Right lobe of liver (tissue), 6 donors: ENCODE data around the gene USH1C. TPM values are rescaled to one million over a fixed set of nuclear protein-coding genes. Genes with fewer than 3 reads are reported as not detected.
A peak's percentile ranks its signal among the peaks of the same experiment; 100 is the strongest.

ENCODE experiments used
- ATAC-seq, 4 donors: fragments of 200-7000 bp; cut with Tn5 transposase; one replicate each; pipeline ENCODE4 v1.9.1; 2020; ENCODE audit warnings: mild to moderate bottlenecking in 4 of 4, moderate library complexity in 4 of 4
- DNase-seq, 3 donors: peaks; one replicate each; pipeline ENCODE4 v3.0.0-alpha.2; 2020
- H3K27ac ChIP-seq, 3 donors: fragments of 200-600 bp; one replicate each; pipeline ENCODE4 v1.8.0; 2022
- H3K27me3 ChIP-seq, 2 donors: fragments of 200-600 bp; one replicate each; pipeline ENCODE4 v1.8.0; 2022
- H3K36me3 ChIP-seq, 4 donors: fragments of 200-600 bp; sonication (generic) in 1 of 4; one replicate each; pipeline versions ENCODE4 v1.5.1 to v1.8.0; 2017 to 2022; ENCODE audit warnings: control low read depth in 1 of 4
- H3K4me1 ChIP-seq, 4 donors: fragments of 200-600 bp; sonication (generic) in 1 of 4; one replicate each; pipeline versions ENCODE4 v1.5.1 to v1.8.0; 2017 to 2022; ENCODE audit warnings: control low read depth in 1 of 4
- H3K4me3 ChIP-seq, 3 donors: fragments of 200-600 bp; one replicate each; pipeline ENCODE4 v1.8.0; 2022
- H3K9me3 ChIP-seq, 4 donors: fragments of 200-600 bp; sonication (generic) in 1 of 4; one replicate each; pipeline versions ENCODE4 v1.5.1 to v1.8.0; 2017 to 2022; ENCODE audit warnings: control low read depth in 1 of 4
- CTCF ChIP-seq, 4 donors: fragments of 200-600 bp in 3 of 4; fragments of 450-650 bp in 1 of 4; IDR thresholded peaks; one replicate each; pipeline versions ENCODE4 v1.5.1 to v1.8.0; 2016 to 2022; ENCODE audit warnings: antibody characterized with exemption in 4 of 4, mild to moderate bottlenecking in 2 of 4
- POLR2A ChIP-seq: fragments of 450-650 bp; IDR thresholded peaks from one replicate; pipeline ENCODE4 v1.6.1; 2017; ENCODE audit warnings: antibody characterized with exemption, mild to moderate bottlenecking
- WGBS: methylation state at CpG from one replicate; pipeline ENCODE4 v1.1.6; 2018; ENCODE audit warnings: low coverage, low lambda C conversion rate; ENCODE audit not compliant: insufficient coverage; ENCODE audit errors: missing lambda C conversion rate; 5-methylcytosine and 5-hydroxymethylcytosine counted together
- intact Hi-C, 2 donors: fragments of 100-400 bp; cut with DNase I; formaldehyde crosslinking; loops; one replicate each; pipeline versions ENCODE4 v1.11.2 to v1.14.1; 2022
- total RNA-seq, 6 experiments: library from RNA; depleted of rRNA in 2 of 6; stranded (reverse); fragments of >200 nt in 2 of 6; fragmentation: NEBNext Ultra II Directional in 3 of 6; extraction: Animal tissue kit (Norgen Biotek cat#: 25700) in 3 of 6; gene quantifications; one replicate each; pipeline versions ENCODE4 v1.1.0 to v1.2.4, GENCODE V29; 2016 to 2023
- donor health status: DM: no; HTN: yes; CAD: no.
- donor health status: DM: no; HTN: no; CAD: no.
- donor health status: DM: no; HTN: no; CAD: no.
- donor health status: DM: no; HTN: yes; CAD: no.
- donor health status: DM: no; HTN: yes; CAD: no.

Gene USH1C
- total RNA-seq, 6 experiments from 2014 or later = 0.15 to 1.2 (median 0.58) TPM

DNA sequence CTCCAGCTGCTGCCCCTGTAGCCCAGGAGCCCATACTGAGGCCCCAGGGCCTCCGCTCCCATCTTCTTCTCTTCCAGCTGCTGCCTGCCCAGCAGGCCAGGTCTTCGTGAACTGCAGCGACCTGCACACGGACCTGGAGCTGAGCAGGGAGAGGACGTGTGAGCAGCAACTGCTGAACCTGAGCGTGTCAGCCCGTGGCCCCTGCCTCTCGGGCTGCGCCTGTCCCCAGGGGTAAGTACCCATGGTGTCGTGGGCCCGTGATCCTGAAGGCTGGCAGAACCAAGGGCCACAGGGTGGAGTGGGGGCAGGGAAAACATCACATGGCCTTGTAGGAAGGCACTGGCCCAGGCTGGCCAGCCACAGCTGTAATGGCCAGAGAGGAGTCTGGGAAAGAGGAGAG, 34.1 kb upstream of the USH1C start:
- no peaks in the 10 kb centered on the region for H3K36me3 ChIP-seq
- ATAC-seq (no peak), DNase-seq (peak in 1 of 3 donors; percentile 35)
- H3K9me3 ChIP-seq = no peaks in the 10 kb centered on the region
- H3K27me3 ChIP-seq = no peaks in the 10 kb centered on the region
- H3K4me1 ChIP-seq = no peaks in the 10 kb centered on the region
- H3K27ac ChIP-seq = no peak overlapping the region
- no peak for TF ChIP-seq CTCF (IDR thresholded peaks at IDR 0.05)
- TF ChIP-seq POLR2A = no peak
- WGBS = 87% methylated on average over 10 of the region's 11 CpGs
- H3K4me3 ChIP-seq = no peak overlapping the region
- intact Hi-C loops = no loop called here

DNA sequence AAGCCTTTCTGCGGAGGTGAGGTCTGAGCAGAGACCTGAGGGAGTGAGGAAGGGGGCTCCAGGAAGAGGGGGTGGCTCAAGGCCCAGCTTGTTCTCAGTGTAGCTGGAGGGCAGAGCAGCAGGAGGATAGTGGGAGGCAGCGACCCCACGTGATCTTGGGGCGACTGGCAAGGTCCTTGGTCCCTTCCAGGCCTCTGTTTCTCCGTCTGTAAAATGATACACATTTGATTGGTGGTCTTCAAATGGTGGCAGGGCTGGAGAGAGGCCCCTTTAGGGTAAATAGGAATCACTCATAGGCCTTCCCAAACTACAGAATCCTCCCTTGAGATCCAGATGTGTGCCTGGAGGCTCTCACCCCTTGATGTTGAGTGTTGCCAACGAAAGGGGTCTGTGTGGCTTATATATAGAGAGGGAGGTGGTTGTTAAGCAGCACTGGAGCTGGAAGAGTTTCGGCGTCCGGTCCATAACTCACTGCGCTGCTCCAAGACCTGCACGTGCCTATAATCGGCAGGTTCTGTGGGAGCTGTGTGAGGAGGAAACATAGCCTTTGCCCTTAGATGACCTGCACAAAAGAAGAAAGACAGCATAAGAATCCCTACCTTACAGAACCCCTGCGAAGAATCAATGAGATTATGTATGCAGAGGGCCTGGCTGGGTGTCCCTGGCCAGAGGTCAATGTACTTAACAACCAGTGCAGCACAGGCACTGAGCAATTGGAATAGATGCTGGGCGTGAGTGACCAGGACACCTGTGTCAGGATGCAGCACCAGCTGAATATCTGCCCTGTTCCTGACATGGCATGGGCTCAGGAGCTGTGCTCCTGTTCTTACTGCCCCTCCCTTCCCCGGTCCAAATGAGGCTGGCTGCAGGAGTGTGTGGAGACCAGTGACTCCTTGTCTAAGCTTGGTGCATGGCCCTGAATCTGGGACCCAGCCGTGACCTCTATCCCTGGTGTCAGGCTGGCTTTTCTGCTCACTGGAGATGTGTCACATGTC, 31.5 kb upstream of the USH1C start:
- H3K36me3 ChIP-seq = no peaks in the 10 kb centered on the region
- H3K4me1 ChIP-seq = no peaks in the 10 kb centered on the region
- TF ChIP-seq POLR2A = no peak
- no peak for TF ChIP-seq CTCF (IDR thresholded peaks at IDR 0.05)
- no peak overlapping the region for H3K4me3 ChIP-seq
- no peak overlapping the region for H3K27ac ChIP-seq
- WGBS = 78% methylated on average over 4 of the region's 16 CpGs
- ATAC-seq (peak in 1 of 4 donors; percentile 47), DNase-seq (peak in 1 of 3 donors; percentile 19)
- H3K27me3 ChIP-seq = no peaks in the 10 kb centered on the region
- H3K9me3 ChIP-seq = no peaks in the 10 kb centered on the region
- intact Hi-C loops = no loop called here

DNA sequence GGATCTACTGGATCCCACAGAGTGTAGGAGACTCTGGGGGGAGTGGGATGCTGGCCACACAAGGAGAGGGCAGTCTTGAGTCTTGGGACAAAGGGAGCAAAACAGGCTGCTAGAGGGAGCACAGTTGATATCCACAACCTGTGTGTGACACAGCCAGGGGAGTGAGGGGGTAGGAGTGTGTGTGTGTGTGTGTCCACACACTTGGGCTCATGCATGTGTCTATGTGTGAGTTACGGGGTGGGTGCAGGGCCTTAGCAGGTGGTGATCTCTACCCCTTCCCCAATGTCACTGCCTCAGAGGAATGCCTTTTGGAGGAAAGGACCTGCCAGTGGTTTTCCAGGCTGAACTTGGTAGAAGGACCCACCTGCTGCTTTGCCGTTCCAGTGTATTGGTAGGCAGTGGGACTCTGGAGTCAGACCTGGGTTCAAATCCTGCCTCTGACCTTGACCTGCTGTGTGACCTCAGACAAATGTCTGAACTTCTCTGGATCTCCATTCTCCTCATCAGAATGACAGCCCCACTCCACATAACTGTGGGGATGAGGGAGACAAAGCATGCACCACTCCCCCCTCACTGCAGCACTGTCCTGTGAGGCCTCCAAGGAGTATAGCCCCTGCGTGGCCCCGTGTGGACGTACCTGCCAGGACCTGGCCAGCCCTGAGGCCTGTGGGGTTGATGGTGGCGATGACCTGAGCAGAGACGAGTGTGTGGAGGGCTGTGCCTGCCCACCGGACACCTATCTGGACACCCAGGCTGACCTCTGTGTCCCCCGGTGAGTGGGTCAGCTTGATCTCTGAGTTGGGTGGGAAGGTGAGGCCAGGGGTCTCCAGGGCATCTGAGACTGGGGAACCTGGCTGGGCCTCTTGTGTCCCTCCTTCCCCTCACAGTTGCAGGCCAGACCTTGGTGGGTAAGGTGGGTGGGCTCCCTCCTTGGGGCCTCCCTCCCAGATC, 30.2 kb upstream of the USH1C start:
- H3K9me3 ChIP-seq = no peaks in the 10 kb centered on the region
- no peak overlapping the region for H3K27ac ChIP-seq
- H3K4me3 ChIP-seq = no peak overlapping the region
- H3K4me1 ChIP-seq = no peaks in the 10 kb centered on the region
- TF ChIP-seq POLR2A = no peak
- no peak for TF ChIP-seq CTCF (IDR thresholded peaks at IDR 0.05)
- H3K36me3 ChIP-seq = no peaks in the 10 kb centered on the region
- H3K27me3 ChIP-seq = no peaks in the 10 kb centered on the region
- DNase-seq = peak in 1 of 3 donors; percentile 26
- intact Hi-C loops = no loop called here
- no peak for ATAC-seq
- 100% methylated on average over 1 of the region's 9 CpGs for WGBS

DNA sequence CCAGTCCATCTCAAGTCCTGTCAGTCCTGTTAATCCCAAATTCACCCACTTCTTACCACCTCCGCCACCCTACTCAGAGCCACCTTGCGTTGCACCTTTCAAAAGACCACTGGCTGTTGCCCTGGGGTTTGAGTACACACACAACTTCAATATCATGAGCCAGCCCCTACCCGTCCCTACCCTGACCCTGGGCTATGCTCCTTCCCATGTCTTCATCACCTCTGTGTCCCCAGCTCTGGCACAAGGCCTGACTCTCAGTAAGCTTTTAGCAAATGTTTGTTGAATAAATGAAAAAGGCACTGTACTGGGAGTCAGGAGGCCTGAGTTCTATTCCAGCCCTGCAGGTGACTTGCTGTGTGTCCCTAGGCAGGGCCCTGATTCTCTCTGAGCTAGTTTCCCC, 29.3 kb upstream of the USH1C start:
- WGBS = 90% methylated on average over 3 of the region's 3 CpGs
- no peak for TF ChIP-seq CTCF (IDR thresholded peaks at IDR 0.05)
- no peak for TF ChIP-seq POLR2A
- DNase-seq = peak in 1 of 3 donors; percentile 15

More for the DNA sequence above, 29.3 kb upstream of the USH1C start:
- intact Hi-C loops = no loop called here
- no peak for ATAC-seq
- Histone ChIP-seq H3K4me3 (no peak overlapping the region), H3K27ac (no peak overlapping the region), H3K36me3 (no peaks in the 10 kb centered on the region), H3K4me1 (no peaks in the 10 kb centered on the region), H3K27me3 (no peaks in the 10 kb centered on the region), H3K9me3 (no peaks in the 10 kb centered on the region)
